Measurements from ENCODE around the gene CLECL1. TPM values are rescaled to one million over a fixed set of nuclear protein-coding genes. Genes with fewer than 3 reads are reported as not detected.
A peak's percentile ranks its signal among the peaks of the same experiment; 100 is the strongest.

CLECL1 gene
- total RNA-seq, 4 donors from 2014 or later, result not detected

DNA sequence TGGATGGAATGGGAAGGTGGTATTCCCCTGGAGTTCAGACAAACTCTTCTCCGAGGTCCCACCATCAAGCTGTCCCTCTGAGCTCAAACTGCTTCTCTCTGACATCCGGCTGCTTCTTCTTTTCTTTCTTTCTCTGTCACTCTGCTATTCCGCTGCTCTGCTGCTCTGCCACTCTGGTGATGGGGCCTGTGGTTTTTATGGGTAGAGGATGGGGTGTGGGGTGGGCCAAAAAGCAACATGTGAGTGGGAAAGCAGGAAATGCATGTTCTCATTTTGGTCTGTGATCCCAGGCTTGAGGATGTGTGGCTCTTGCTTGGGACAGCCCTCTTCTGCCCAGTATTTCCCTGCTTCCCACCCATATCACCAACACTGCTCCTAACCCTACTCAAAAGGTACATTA, 30.6 kb downstream of the CLECL1 start:
- DNase-seq (no peak), ATAC-seq (no peak)
- intact Hi-C loops (cut with DNase I; ENCODE audit: low total_unique reads) (no loop called here), in situ Hi-C loops (cut with MboI; ENCODE audit: low sequenced_read_pairs in 4 of 4) (loop anchor here (10.0 to 25.0 kb wide), 2 partner anchors 67 to 365 kb away; no protein-coding TSS in a partner anchor)
- H3K27ac ChIP-seq, result no peak overlapping the region
- no peaks in the 10 kb centered on the region for H3K27me3 ChIP-seq
- H3K36me3 ChIP-seq, result no peaks in the 10 kb centered on the region
- H3K9me3 ChIP-seq, result no peaks in the 10 kb centered on the region
- no peaks in the 10 kb centered on the region for H3K4me1 ChIP-seq
- TF ChIP-seq POLR2A (IDR thresholded peaks at IDR 0.05), result no peak
- TF ChIP-seq CTCF (IDR thresholded peaks at IDR 0.05 in 4 of 5, conservative IDR thresholded peaks at IDR 0.05 in 1 of 5), result no peak
- H3K4me3 ChIP-seq, result no peak overlapping the region

DNA sequence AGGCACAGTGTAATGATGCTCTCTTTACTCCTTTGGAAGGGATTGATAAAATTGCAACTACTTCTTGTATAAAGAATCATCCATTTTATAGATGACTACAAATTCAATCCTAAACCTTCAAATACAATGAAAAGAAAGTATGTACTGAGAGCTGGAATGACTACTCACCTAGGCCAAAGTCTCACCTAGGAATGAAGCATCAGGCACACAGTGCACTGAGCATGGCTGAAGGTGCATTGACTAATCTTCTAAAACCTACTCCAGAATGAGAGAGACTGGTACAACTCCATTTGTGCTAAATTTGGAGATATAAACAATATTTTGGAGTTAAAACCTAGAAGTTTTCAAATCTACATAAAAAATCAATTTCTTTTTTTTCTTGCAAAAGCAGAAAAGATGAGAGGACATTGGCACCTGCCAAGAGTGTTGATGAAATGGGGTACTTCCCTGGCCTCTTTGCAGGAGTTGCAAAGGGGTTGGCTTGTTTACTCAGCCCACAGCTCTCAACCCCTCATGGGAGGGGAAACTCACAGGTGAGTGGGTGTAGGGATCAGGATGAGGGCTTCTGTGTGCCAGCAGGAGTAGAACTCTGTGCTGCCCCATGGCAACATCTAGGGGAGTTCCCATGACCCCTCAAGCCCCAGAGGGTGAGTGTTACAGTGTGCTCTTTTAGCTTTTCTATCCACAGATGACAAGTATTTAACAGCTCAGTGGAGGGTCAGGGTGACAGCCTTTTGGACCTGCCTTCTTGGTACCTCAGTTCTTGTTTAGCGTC, 31.3 kb downstream of the CLECL1 start:
- in situ Hi-C loops (cut with MboI; ENCODE audit: low sequenced_read_pairs in 4 of 4) (loop anchor here (10.0 to 25.0 kb wide), 2 partner anchors 67 to 364 kb away; no protein-coding TSS in a partner anchor), intact Hi-C loops (cut with DNase I; ENCODE audit: low total_unique reads) (no loop called here)
- DNase-seq, result no peak
- Histone ChIP-seq H3K36me3 (no peaks in the 10 kb centered on the region), H3K4me1 (no peaks in the 10 kb centered on the region), H3K27ac (no peak overlapping the region), H3K9me3 (no peaks in the 10 kb centered on the region), H3K4me3 (no peak overlapping the region), H3K27me3 (no peaks in the 10 kb centered on the region)
- ATAC-seq, result no peak
- no peak for TF ChIP-seq CTCF (IDR thresholded peaks at IDR 0.05 in 4 of 5, conservative IDR thresholded peaks at IDR 0.05 in 1 of 5)
- TF ChIP-seq POLR2A (IDR thresholded peaks at IDR 0.05), result no peak

DNA sequence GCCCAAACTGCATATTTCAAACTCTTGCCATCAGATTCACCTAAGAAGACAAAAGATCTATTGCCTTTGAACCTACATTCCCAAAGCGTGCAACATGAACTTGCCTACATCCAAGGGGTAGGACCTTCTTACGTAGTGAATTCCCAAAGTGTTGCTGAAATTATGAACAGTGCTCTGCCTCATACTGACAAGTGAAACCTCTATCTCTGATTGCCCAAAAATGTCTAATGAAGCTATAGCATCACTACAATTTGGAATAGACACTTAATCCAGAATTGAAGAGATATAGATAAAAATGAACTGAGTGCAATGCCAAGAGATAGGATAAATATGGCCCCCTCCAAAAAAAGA, 32.3 kb downstream of the CLECL1 start:
- ATAC-seq (no peak), DNase-seq (no peak)
- Histone ChIP-seq H3K27ac (peak overlapping the region in 1 of 4 donors; percentile 16), H3K27me3 (no peaks in the 10 kb centered on the region), H3K4me1 (no peaks in the 10 kb centered on the region), H3K4me3 (no peak overlapping the region), H3K9me3 (no peaks in the 10 kb centered on the region), H3K36me3 (no peaks in the 10 kb centered on the region)
- in situ Hi-C loops (cut with MboI; ENCODE audit: low sequenced_read_pairs in 4 of 4), result loop anchor here (10.0 to 25.0 kb wide), 2 partner anchors 66 to 363 kb away; no protein-coding TSS in a partner anchor
- intact Hi-C loops (cut with DNase I; ENCODE audit: low total_unique reads), result no loop called here
- TF ChIP-seq CTCF (IDR thresholded peaks at IDR 0.05 in 4 of 5, conservative IDR thresholded peaks at IDR 0.05 in 1 of 5) (no peak), POLR2A (IDR thresholded peaks at IDR 0.05) (no peak)

- Histone ChIP-seq H3K36me3 (peaks cover 0 to 5% of the 10 kb centered on the region in 2 donors), H3K27ac (peak overlapping the region in 2 of 4 donors; percentile 39 to 41), H3K4me3 (no peak overlapping the region), H3K9me3 (no peaks in the 10 kb centered on the region), H3K27me3 (no peaks in the 10 kb centered on the region), H3K4me1 (no peaks in the 10 kb centered on the region)
- DNase-seq, result no peak
- in situ Hi-C loops (cut with MboI; ENCODE audit: low sequenced_read_pairs in 4 of 4), result loop anchor here (10.0 to 25.0 kb wide), 2 partner anchors 65 to 363 kb away; no protein-coding TSS in a partner anchor
- intact Hi-C loops (cut with DNase I; ENCODE audit: low total_unique reads), result no loop called here
- no peak for TF ChIP-seq CTCF (IDR thresholded peaks at IDR 0.05 in 4 of 5, conservative IDR thresholded peaks at IDR 0.05 in 1 of 5)
- no peak for TF ChIP-seq POLR2A (IDR thresholded peaks at IDR 0.05)
- ATAC-seq, result peak in 1 of 2 donors; percentile 63
These were observed 32.8 kb downstream of the CLECL1 start for GRCh38 chr12:9699898-9700605.
